Ovary (tissue), 9 donors: Measurements from ENCODE around the gene SLC45A3. TPM values are rescaled to one million over a fixed set of nuclear protein-coding genes. Genes with fewer than 3 reads are reported as not detected.

Source experiments
- DNase-seq, 5 donors: peaks; one replicate each; pipeline ENCODE4 v3.0.0-alpha.2; 2019 to 2020
- H3K27ac ChIP-seq, 2 donors: fragments of 200-600 bp; one replicate each; pipeline versions ENCODE4 v1.5.1 to v1.8.0; 2019 to 2022
- H3K27me3 ChIP-seq: fragments of 200-600 bp; one replicate; pipeline ENCODE4 v1.8.0; 2022
- H3K36me3 ChIP-seq: fragments of 200-600 bp; sonication (generic); one replicate; pipeline ENCODE4 v1.5.1; 2019
- H3K4me1 ChIP-seq: one replicate; pipeline ENCODE4 v1.8.1; 2013; ENCODE audit warnings: mild to moderate bottlenecking, moderate library complexity; ENCODE audit not compliant: insufficient read depth
- H3K4me3 ChIP-seq: fragments of 200-600 bp; sonication (generic); one replicate; pipeline ENCODE4 v1.5.1; 2017
- H3K9me3 ChIP-seq, 2 donors: fragments of 200-600 bp in 1 of 2; sonication (generic) in 1 of 2; one replicate each; pipeline versions ENCODE4 v1.5.1 to v1.8.1; 2013 to 2019; ENCODE audit warnings: mild to moderate bottlenecking in 1 of 2, moderate library complexity in 1 of 2
- CTCF ChIP-seq, 3 donors: fragments of 450-650 bp in 2 of 3; fragments of 200-600 bp in 1 of 3; IDR thresholded peaks; one replicate each; pipeline versions ENCODE4 v1.5.1 to v1.8.0; 2016 to 2022; ENCODE audit warnings: antibody characterized with exemption in 3 of 3, mild to moderate bottlenecking in 1 of 3
- EP300 ChIP-seq: sonication (generic); formaldehyde crosslinking; IDR thresholded peaks from one replicate; pipeline ENCODE4 v1.6.1; 2017; ENCODE audit warnings: antibody characterized with exemption
- POLR2A ChIP-seq: fragments of 450-650 bp; IDR thresholded peaks from one replicate; pipeline ENCODE4 v1.6.1; 2017; ENCODE audit warnings: antibody characterized with exemption, mild to moderate bottlenecking, moderate library complexity
- WGBS, 3 donors: extraction: QIAGEN DNeasy Blood & Tissue Kit in 1 of 3; methylation state at CpG; one replicate each; pipeline versions ENCODE4 v1.1.5 to v1.1.7; 2013 to 2017; 5-methylcytosine and 5-hydroxymethylcytosine counted together
- intact Hi-C, 4 donors: fragments of 100-400 bp; cut with DNase I; formaldehyde crosslinking; loops; one replicate each; pipeline versions ENCODE4 v1.11.0 to v1.15.1; 2022 to 2023
- polyA plus RNA-seq, 2 donors: library from polyadenylated mRNA; stranded (reverse); fragments of 200-250 nt in 1 of 2; fragments of 350-450 nt in 1 of 2; fragmentation: Illumina TruSeq in 1 of 2; extraction: RNeasy Lipid Tissue Mini Kit (QIAGEN cat#74804) in 1 of 2; gene quantifications; one replicate each; pipeline ENCODE4 v1.2.3, GENCODE V29; 2013 to 2014
- total RNA-seq, 7 donors: library from RNA; depleted of rRNA in 2 of 7; stranded (reverse); fragments of >200 nt in 2 of 7; fragmentation: NEBNext Ultra II Directional in 3 of 7; extraction: Animal tissue kit (Norgen Biotek cat#: 25700) in 3 of 7; gene quantifications; one replicate each; pipeline versions ENCODE4 v1.1.0 to v1.2.4, GENCODE V29; 2016 to 2023
- donor health status: DM: no; HTN: no; CAD: no; lungs with moderate emphysema.
- donor health status: DM: no; HTN: no; CAD: no.
- donor health status: Bipolar disorder and iron deficiency.
- donor health status: DM: yes; HTN: yes; CAD: no.
- donor health status: DM: no; HTN: no; CAD: no.
- donor health status: DM: yes; HTN: yes; CAD: no.

The SLC45A3 gene
- total and polyA plus RNA-seq, 9 donors: 1.5 to 9.5 (median 5.1) TPM

- H3K36me3 ChIP-seq: no peaks in the 10 kb centered on the region
- H3K4me3 ChIP-seq: no peak overlapping the region
- TF ChIP-seq POLR2A (no peak), EP300 (no peak)
- 5 to 25% (median 6%) methylated on average over 4 of the region's 4 CpGs for WGBS, 3 donors
- no peak for DNase-seq
- intact Hi-C loops: loop anchor here in 2 of 4 donors (2.0 to 5.0 kb wide), 2 partner anchors 30 to 117 kb away; no protein-coding TSS in a partner anchor
- H3K4me1 ChIP-seq: peaks cover 9% of the 10 kb centered on the region
- H3K27me3 ChIP-seq: no peaks in the 10 kb centered on the region
- H3K27ac ChIP-seq: no peak overlapping the region
- H3K9me3 ChIP-seq: no peaks in the 10 kb centered on the region
Observed at GRCh38 chr1:205709059-205709398, 28.7 kb upstream of the SLC45A3 start.

GRCh38 chr1:205706601-205707502 lies 26.5 kb upstream of the SLC45A3 start:
- DNase-seq: peak in 1 of 5 donors; percentile 47
- intact Hi-C loops: loop anchor here in 1 of 4 donors (5.0 kb wide), 1 partner anchor 115 kb away; no protein-coding TSS in a partner anchor

GRCh38 chr1:205704903-205705302 lies 24.6 kb upstream of the SLC45A3 start:
- Histone ChIP-seq H3K4me3 (no peak overlapping the region), H3K9me3 (no peaks in the 10 kb centered on the region), H3K4me1 (peaks cover 8% of the 10 kb centered on the region), H3K27ac (no peak overlapping the region), H3K27me3 (no peaks in the 10 kb centered on the region), H3K36me3 (no peaks in the 10 kb centered on the region)
- no peak for DNase-seq
- intact Hi-C loops: loop anchor here in 1 of 4 donors (5.0 kb wide), 1 partner anchor 113 kb away; no protein-coding TSS in a partner anchor
- 73 to 81% (median 77%) methylated on average over 2 of the region's 2 CpGs for WGBS, 3 donors
- no peak for TF ChIP-seq CTCF (IDR thresholded peaks at IDR 0.05)
- TF ChIP-seq EP300: no peak
- no peak for TF ChIP-seq POLR2A

More at GRCh38 chr1:205706601-205707502, 26.5 kb upstream of the SLC45A3 start:
- H3K27ac ChIP-seq: peak overlapping the region in 1 of 2 donors; percentile 31
- H3K4me1 ChIP-seq: peaks cover 9% of the 10 kb centered on the region
- H3K9me3 ChIP-seq: no peaks in the 10 kb centered on the region
- H3K4me3 ChIP-seq: no peak overlapping the region
- TF ChIP-seq CTCF (IDR thresholded peaks at IDR 0.05): no peak
- no peak for TF ChIP-seq EP300
- H3K27me3 ChIP-seq: no peaks in the 10 kb centered on the region
- no peaks in the 10 kb centered on the region for H3K36me3 ChIP-seq
- WGBS, 3 donors: 27 to 32% (median 31%) methylated on average over 6 of the region's 6 CpGs

- no peak for DNase-seq
- Histone ChIP-seq H3K4me3 (no peak overlapping the region), H3K9me3 (no peaks in the 10 kb centered on the region), H3K27me3 (no peaks in the 10 kb centered on the region), H3K36me3 (no peaks in the 10 kb centered on the region), H3K27ac (no peak overlapping the region), H3K4me1 (peaks cover 2% of the 10 kb centered on the region)
- no peak for TF ChIP-seq POLR2A
- TF ChIP-seq CTCF (IDR thresholded peaks at IDR 0.05): no peak
- no peak for TF ChIP-seq EP300
- intact Hi-C loops: no loop called here
- 88 to 97% (median 93%) methylated on average over 1 of the region's 1 CpG for WGBS, 3 donors
Observed at GRCh38 chr1:205703072-205703471, 22.8 kb upstream of the SLC45A3 start.

GRCh38 chr1:205701891-205702290 lies 21.6 kb upstream of the SLC45A3 start:
- Histone ChIP-seq H3K36me3 (no peaks in the 10 kb centered on the region), H3K9me3 (no peaks in the 10 kb centered on the region), H3K27ac (no peak overlapping the region), H3K4me1 (peaks cover 2% of the 10 kb centered on the region), H3K27me3 (no peaks in the 10 kb centered on the region), H3K4me3 (no peak overlapping the region)
- 84 to 85% (median 85%) methylated on average over 4 of the region's 4 CpGs for WGBS, 3 donors
- DNase-seq: no peak
- intact Hi-C loops: no loop called here
- no peak for TF ChIP-seq EP300
